Loucy (cell line): Measurements from ENCODE around the gene CHAC2.

Experiments used
- H2AFZ ChIP-seq: fragments of 200-600 bp; sonication (generic); 2 replicates; pipeline ENCODE4 v1.6.0; 2016; ENCODE audit warnings: antibody characterized with exemption, mild to moderate bottlenecking, low read length, moderate library complexity
- H3F3A ChIP-seq: fragments of 200-600 bp; 2 replicates; pipeline ENCODE4 v1.6.0; 2016; ENCODE audit warnings: antibody characterized with exemption, low read depth, mild to moderate bottlenecking
- H3K27me3 ChIP-seq: fragments of 200-600 bp; sonication (generic); 2 replicates; pipeline ENCODE4 v1.6.1; 2014; ENCODE audit warnings: low read length, mild to moderate bottlenecking; ENCODE audit not compliant: insufficient read depth, poor library complexity, severe bottlenecking
- H3K36me3 ChIP-seq: fragments of 200-600 bp; sonication (generic); 2 replicates; pipeline ENCODE4 v1.6.1; 2016; ENCODE audit warnings: low read length; ENCODE audit not compliant: insufficient read depth
- H3K4me1 ChIP-seq: fragments of 200-600 bp; sonication (generic); 2 replicates; pipeline ENCODE4 v1.5.1; 2014; ENCODE audit warnings: low read length, mild to moderate bottlenecking; ENCODE audit not compliant: insufficient read depth, poor library complexity, severe bottlenecking
- H3K4me2 ChIP-seq: fragments of 200-600 bp; sonication (generic); 2 replicates; pipeline ENCODE4 v1.6.0; 2014; ENCODE audit warnings: antibody characterized with exemption, low read length, low read depth, mild to moderate bottlenecking; ENCODE audit not compliant: poor library complexity, severe bottlenecking
- H3K4me3 ChIP-seq: fragments of 200-600 bp; sonication (generic); 2 replicates; pipeline ENCODE4 v1.5.1; 2014; ENCODE audit warnings: low read length, mild to moderate bottlenecking, mixed read lengths; ENCODE audit not compliant: poor library complexity, severe bottlenecking
- H3K79me2 ChIP-seq: fragments of 200-600 bp; sonication (generic); 2 replicates; pipeline ENCODE4 v1.6.1; 2014; ENCODE audit warnings: low read length; ENCODE audit not compliant: insufficient read depth
- H3K9ac ChIP-seq: fragments of 200-600 bp; sonication (generic); 2 replicates; pipeline ENCODE4 v1.6.0; 2014; ENCODE audit warnings: mild to moderate bottlenecking, low read depth, low read length, moderate library complexity; ENCODE audit not compliant: poor library complexity, severe bottlenecking
- H3K9me2 ChIP-seq: fragments of 200-600 bp; sonication (generic); replicated peaks from 2 replicates; pipeline ENCODE4 v1.6.1; 2016; ENCODE audit warnings: low read depth, low read length, mixed read lengths
- H3K9me3 ChIP-seq: fragments of 200-600 bp; sonication (generic); 2 replicates; pipeline ENCODE4 v1.6.1; 2014; ENCODE audit warnings: mild to moderate bottlenecking, antibody characterized with exemption, low read length, low read depth; ENCODE audit not compliant: insufficient read depth
- H4K20me1 ChIP-seq: fragments of 200-600 bp; sonication (generic); 2 replicates; pipeline ENCODE4 v1.6.0; 2014; ENCODE audit warnings: antibody characterized with exemption, low read length, mild to moderate bottlenecking; ENCODE audit not compliant: insufficient read depth, poor library complexity, severe bottlenecking
- CTCF ChIP-seq: fragments of 200-600 bp; sonication (generic); conservative IDR thresholded peaks from 2 replicates; pipeline ENCODE4 v1.5.1; 2014; ENCODE audit warnings: mild to moderate bottlenecking, antibody characterized with exemption, low read length
- EZH2phosphoT487 ChIP-seq: fragments of 200-600 bp; IDR thresholded peaks from 2 replicates; pipeline ENCODE4 v1.6.1; 2018; ENCODE audit warnings: antibody characterized with exemption, mild to moderate bottlenecking, moderate library complexity, borderline replicate concordance

The CHAC2 gene

DNA sequence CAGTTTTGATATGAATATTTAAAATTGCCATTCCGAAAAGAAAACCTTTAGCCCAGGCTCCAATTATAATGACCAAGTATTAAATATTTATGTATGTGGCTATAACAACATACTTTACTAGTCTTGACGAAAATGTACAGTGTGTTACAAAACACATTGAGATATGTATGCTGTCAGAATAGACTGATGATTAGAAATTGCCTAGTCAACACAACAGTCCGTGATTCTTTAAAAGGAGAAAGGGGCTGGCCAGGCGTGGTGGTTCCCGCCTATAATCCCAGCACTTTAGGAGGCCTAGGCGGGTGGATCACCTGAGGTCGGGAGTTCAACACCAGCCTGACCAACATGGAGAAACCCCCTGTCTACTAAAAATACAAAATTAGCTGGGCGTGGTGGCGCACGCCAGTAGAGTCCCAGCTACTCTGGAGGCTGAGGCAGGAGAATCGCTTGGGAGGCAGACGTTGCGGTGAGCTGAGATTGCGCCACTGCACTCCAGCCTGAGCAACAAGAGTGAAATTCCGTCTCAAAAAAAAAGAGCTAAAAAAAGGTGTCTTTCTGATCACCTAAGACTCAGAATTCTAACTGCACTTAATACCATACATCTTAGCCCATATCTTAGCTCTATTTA lies 1.8 kb downstream of the CHAC2 start:
- H3K27me3 ChIP-seq = no peaks in the 10 kb centered on the region
- peaks cover 62% of the 10 kb centered on the region for H3K79me2 ChIP-seq
- peak overlapping the region; percentile 78 for H3K9ac ChIP-seq
- peaks cover 4% of the 10 kb centered on the region; the same call in 1 of the 2 replicates for H3K36me3 ChIP-seq
- H4K20me1 ChIP-seq = peaks cover 8% of the 10 kb centered on the region
- H3K4me3 ChIP-seq = peak overlapping the region; percentile 84
- peaks cover 28% of the 10 kb centered on the region for H3K4me1 ChIP-seq
- TF ChIP-seq CTCF (no peak), EZH2phosphoT487 (no peak)
- no peak overlapping the region for H2AFZ ChIP-seq
- H3K9me2 ChIP-seq = no peaks in the 10 kb centered on the region
- H3K4me2 ChIP-seq = peak overlapping the region; percentile 93
- no peaks in the 10 kb centered on the region for H3K9me3 ChIP-seq
- no peaks in the 10 kb centered on the region; the same call in 1 of the 2 replicates for H3F3A ChIP-seq

- Histone ChIP-seq H3K79me2 (peaks cover 70% of the 10 kb centered on the region), H3K27me3 (no peaks in the 10 kb centered on the region), H3K4me3 (no peak overlapping the region), H4K20me1 (peaks cover 8% of the 10 kb centered on the region), H3K9ac (no peak overlapping the region), H3K4me1 (peaks cover 28% of the 10 kb centered on the region), H3K36me3 (peaks cover 10% of the 10 kb centered on the region; the same call in 1 of the 2 replicates), H2AFZ (no peak overlapping the region), H3F3A (no peaks in the 10 kb centered on the region; the same call in 1 of the 2 replicates), H3K9me2 (no peaks in the 10 kb centered on the region), H3K9me3 (no peaks in the 10 kb centered on the region), H3K4me2 (peak overlapping the region; percentile 93)
- TF ChIP-seq EZH2phosphoT487 = no peak
- no peak for TF ChIP-seq CTCF
These were observed 2.7 kb downstream of the CHAC2 start for GRCh38 chr2:53770264-53770663.

DNA sequence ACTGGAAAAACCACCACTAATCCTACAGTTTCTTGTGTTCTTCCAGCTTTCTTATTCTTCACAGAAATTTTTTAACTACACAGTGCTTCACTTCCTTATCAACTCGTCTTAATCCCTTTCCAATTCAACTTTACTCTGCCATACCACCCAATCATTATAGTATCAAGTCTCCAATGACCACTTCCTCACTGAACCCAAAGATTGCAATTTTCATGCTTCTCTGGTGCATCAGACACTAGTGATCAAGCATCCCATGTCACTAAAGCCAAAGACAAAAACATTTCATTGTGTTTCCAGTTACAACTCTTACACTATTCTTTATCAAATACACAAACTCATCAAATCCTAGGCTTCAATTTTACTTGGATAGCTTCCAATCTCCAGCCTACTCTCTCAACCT lies 9.5 kb downstream of the CHAC2 start:
- Histone ChIP-seq H3K36me3 (peaks cover 22% of the 10 kb centered on the region), H3K9ac (no peak overlapping the region), H3K9me2 (no peaks in the 10 kb centered on the region), H3K4me3 (no peak overlapping the region), H4K20me1 (peaks cover 29% of the 10 kb centered on the region), H3F3A (no peaks in the 10 kb centered on the region), H3K9me3 (no peaks in the 10 kb centered on the region), H2AFZ (no peak overlapping the region), H3K79me2 (peaks cover 91% of the 10 kb centered on the region), H3K4me1 (peaks cover 14% of the 10 kb centered on the region), H3K4me2 (peak overlapping the region; percentile 1), H3K27me3 (no peaks in the 10 kb centered on the region)
- TF ChIP-seq EZH2phosphoT487 (no peak), CTCF (no peak)
